ENCODE data around the gene RAD1.

RAD1 gene

GRCh38 chr5:34865091-34865490 is 50.2 kb downstream of the RAD1 start:
- no peak for DNase-seq (ENCODE audit: low read depth)

GRCh38 chr5:34863946-34864345 is 51.4 kb downstream of the RAD1 start:
- DNase-seq (ENCODE audit: low read depth): no peak

- DNase-seq (ENCODE audit: low read depth): no peak
Measured at GRCh38 chr5:34859253-34859652, 56.1 kb downstream of the RAD1 start.

- peak; percentile 39 for DNase-seq (ENCODE audit: low read depth)
Measured at GRCh38 chr5:34858790-34859189, 56.5 kb downstream of the RAD1 start.

GRCh38 chr5:34857894-34858293 is 57.4 kb downstream of the RAD1 start:
- no peak for DNase-seq (ENCODE audit: low read depth)

- DNase-seq (ENCODE audit: low read depth): peak; percentile 78
Measured at GRCh38 chr5:34857161-34857560, 58.1 kb downstream of the RAD1 start.

Data from stromal cell of bone marrow (primary cell).